H1 (cell line): ENCODE results near the gene SMYD1. TPM values are rescaled to one million over a fixed set of nuclear protein-coding genes. Genes with fewer than 3 reads are reported as not detected.

Experiments used
- CTCF ChIA-PET: fragments of 300-600 bp; sonication (Branson Sonifier 250); formaldehyde crosslinking; loops from one replicate; lab custom pipeline; 2021; ENCODE audit not compliant: partially characterized antibody; lab: Charles Lee
- POLR2A ChIA-PET: fragments of 300-600 bp; sonication (Branson Sonifier 250); formaldehyde crosslinking; loops from one replicate; lab custom pipeline; 2021; ENCODE audit warnings: inconsistent platforms; ENCODE audit not compliant: partially characterized antibody; lab: Charles Lee
- DNase-seq, 2 experiments: peaks; one replicate each; pipeline versions ENCODE4 v3.0.0 to v3.0.0-alpha.2; 2010 to 2022; ENCODE audit warnings: low spot score in 2 of 2, low read depth in 1 of 2, mixed read lengths in 1 of 2
- FAIRE-seq: peaks from 2 replicates; lab custom pipeline; 2011; peaks lifted over from hg19 to GRCh38; lab: Jason Lieb, UNC
- H2AFZ ChIP-seq: 2 replicates; pipeline ENCODE4 v1.8.1; 2012; ENCODE audit warnings: low read length, inconsistent platforms
- H2AK5ac ChIP-seq: 2 replicates; pipeline ENCODE4 v1.6.1; 2013; ENCODE audit warnings: low read depth, low read length
- H2BK120ac ChIP-seq: replicated peaks from 2 replicates; pipeline ENCODE3; 2013; ENCODE audit warnings: low read depth, low read length, inconsistent platforms
- H2BK12ac ChIP-seq: 2 replicates; pipeline ENCODE4 v1.6.1; 2013; ENCODE audit warnings: low read depth, low read length
- H2BK15ac ChIP-seq: 2 replicates; pipeline ENCODE4 v1.6.1; 2013; ENCODE audit warnings: low read length
- H2BK20ac ChIP-seq: 2 replicates; pipeline ENCODE4 v1.6.1; 2013; ENCODE audit warnings: low read length
- H2BK5ac ChIP-seq: 2 replicates; pipeline ENCODE4 v1.6.1; 2013; ENCODE audit warnings: low read depth, low read length
- H3K14ac ChIP-seq: 2 replicates; pipeline ENCODE4 v1.6.1; 2013; ENCODE audit warnings: inconsistent platforms; ENCODE audit not compliant: insufficient read length
- H3K18ac ChIP-seq: 2 replicates; pipeline ENCODE4 v1.6.1; 2013; ENCODE audit warnings: low read length; ENCODE audit errors: extremely low read depth
- H3K23ac ChIP-seq: 2 replicates; pipeline ENCODE4 v1.6.1; 2013; ENCODE audit warnings: inconsistent platforms; ENCODE audit not compliant: insufficient read length
- H3K23me2 ChIP-seq: 2 replicates; pipeline ENCODE4 v1.6.1; 2013; ENCODE audit warnings: low read depth, low read length
- H3K27ac ChIP-seq: 2 replicates; pipeline ENCODE4 v1.6.1; 2011; ENCODE audit warnings: low read depth, low read length, inconsistent platforms
- H3K27me3 ChIP-seq, 4 experiments: replicated peaks in 1 of 4; 1 replicate in 1 of 4; 2 replicates in 3 of 4; pipeline versions ENCODE4 v1.6.1 to v1.8.1; 2011 to 2013; ENCODE audit warnings: low read length in 3 of 4, mild to moderate bottlenecking in 3 of 4, inconsistent platforms in 2 of 4, mixed read lengths in 2 of 4, moderate library complexity in 1 of 4; ENCODE audit not compliant: control insufficient read depth in 3 of 4, insufficient read depth in 3 of 4; ENCODE audit errors: extremely low read depth in 1 of 4
- H3K36me3 ChIP-seq, 4 experiments: 2 replicates each; pipeline versions ENCODE4 v1.6.1 to v1.8.1; 2011 to 2013; ENCODE audit warnings: mild to moderate bottlenecking in 4 of 4, low read length in 3 of 4, moderate library complexity in 2 of 4, control low read depth in 1 of 4, inconsistent platforms in 1 of 4; ENCODE audit not compliant: insufficient read depth in 4 of 4, control insufficient read depth in 2 of 4
- H3K4ac ChIP-seq: replicated peaks from 2 replicates; pipeline ENCODE3; 2013; ENCODE audit warnings: low read length, low read depth, mixed read lengths, inconsistent platforms; ENCODE audit not compliant: insufficient read length
- H3K4me1 ChIP-seq, 4 experiments: replicated peaks in 1 of 4; 1 replicate in 1 of 4; 2 replicates in 3 of 4; pipeline versions ENCODE4 v1.6.1 to v1.8.1; 2011 to 2013; ENCODE audit warnings: low read length in 3 of 4, inconsistent platforms in 2 of 4, mixed read lengths in 1 of 4; ENCODE audit not compliant: insufficient read depth in 4 of 4, control insufficient read depth in 3 of 4
- H3K4me2 ChIP-seq, 2 experiments: 2 replicates each; pipeline versions ENCODE4 v1.6.1 to v1.8.1; 2011 to 2013; ENCODE audit warnings: low read depth in 2 of 2, low read length in 2 of 2, control low read depth in 1 of 2, inconsistent platforms in 1 of 2, mild to moderate bottlenecking in 1 of 2; ENCODE audit not compliant: insufficient read depth in 1 of 2
- H3K4me3 ChIP-seq, 4 experiments: fragments of 200-600, 300-600 bp in 1 of 4; sonication (generic), shearing (Covaris generic), sonication (Bioruptor Twin) in 1 of 4; 2 replicates each; pipeline versions ENCODE4 v1.5.1 to v1.8.1; 2011 to 2016; ENCODE audit warnings: low read length in 4 of 4, low read depth in 3 of 4, control low read depth in 2 of 4, inconsistent platforms in 2 of 4, mild to moderate bottlenecking in 2 of 4, mixed read lengths in 1 of 4, moderate library complexity in 1 of 4; ENCODE audit not compliant: insufficient read depth in 2 of 4; ENCODE audit errors: extremely low read depth in 1 of 4
- H3K56ac ChIP-seq: replicated peaks from 2 replicates; pipeline ENCODE3; 2013; ENCODE audit warnings: low read depth, mild to moderate bottlenecking, mixed read lengths, low read length, inconsistent platforms; ENCODE audit not compliant: insufficient read length
- H3K79me1 ChIP-seq: 2 replicates; pipeline ENCODE4 v1.6.1; 2013; ENCODE audit warnings: low read depth, low read length, control low read depth
- H3K79me2 ChIP-seq, 2 experiments: 2 replicates each; pipeline versions ENCODE4 v1.6.1 to v1.8.1; 2012 to 2013; ENCODE audit warnings: low read length in 2 of 2, mild to moderate bottlenecking in 2 of 2, inconsistent platforms in 1 of 2; ENCODE audit not compliant: insufficient read depth in 2 of 2, control insufficient read depth in 1 of 2
- H3K9ac ChIP-seq, 4 experiments: replicated peaks in 1 of 4; 1 replicate in 1 of 4; 2 replicates in 3 of 4; pipeline versions ENCODE4 v1.6.1 to v1.8.1; 2011 to 2013; ENCODE audit warnings: low read depth in 3 of 4, low read length in 3 of 4, control low read depth in 2 of 4, mild to moderate bottlenecking in 2 of 4, moderate library complexity in 2 of 4, inconsistent platforms in 1 of 4; ENCODE audit errors: extremely low read depth in 1 of 4
- H3K9me3 ChIP-seq, 2 experiments: 2 replicates each; pipeline versions ENCODE4 v1.6.1 to v1.8.1; 2012 to 2013; ENCODE audit warnings: mild to moderate bottlenecking in 2 of 2, moderate library complexity in 2 of 2, control low read depth in 1 of 2, inconsistent platforms in 1 of 2, low read depth in 1 of 2, low read length in 1 of 2, mixed read lengths in 1 of 2; ENCODE audit not compliant: insufficient read depth in 2 of 2
- H4K20me1 ChIP-seq, 2 experiments: replicated peaks in 1 of 2; 2 replicates each; pipeline versions ENCODE3 to v1.8.1; 2011 to 2013; ENCODE audit warnings: inconsistent platforms in 2 of 2, low read length in 2 of 2, mild to moderate bottlenecking in 1 of 2; ENCODE audit not compliant: insufficient read depth in 2 of 2, control insufficient read depth in 1 of 2
- H4K5ac ChIP-seq: 2 replicates; pipeline ENCODE4 v1.6.1; 2013; ENCODE audit warnings: low read length, low read depth, mixed read lengths, inconsistent platforms; ENCODE audit not compliant: insufficient read length
- H4K8ac ChIP-seq: 2 replicates; pipeline ENCODE4 v1.8.0; 2013; ENCODE audit warnings: mild to moderate bottlenecking, moderate library complexity, low read length, inconsistent platforms; ENCODE audit not compliant: insufficient read depth; ENCODE audit errors: extremely low read depth
- H4K91ac ChIP-seq: replicated peaks from 2 replicates; pipeline ENCODE3; 2013; ENCODE audit warnings: low read length, mixed read lengths, inconsistent platforms; ENCODE audit not compliant: insufficient read length
- CHD2 ChIP-seq: IDR thresholded peaks from 2 replicates; pipeline ENCODE4 v1.6.1; 2012; ENCODE audit warnings: low read length, improper control_type of control experiment
- CREB1 ChIP-seq: IDR thresholded peaks from 2 replicates; pipeline ENCODE4 v1.6.1; 2012; ENCODE audit warnings: inconsistent platforms
- CTCF ChIP-seq, 3 experiments: IDR thresholded peaks; 1 replicate in 2 of 3; 2 replicates in 1 of 3; pipeline versions ENCODE4 v1.5.1 to v1.6.1; 2011; ENCODE audit warnings: low read length in 3 of 3, mild to moderate bottlenecking in 3 of 3, inconsistent platforms in 2 of 3, low read depth in 1 of 3, moderate library complexity in 1 of 3; ENCODE audit not compliant: insufficient read depth in 1 of 3; ENCODE audit errors: control extremely low read depth in 1 of 3
- EZH2 ChIP-seq: fragments of 200-600 bp; sonication (generic); IDR thresholded peaks from 2 replicates; pipeline ENCODE4 v1.7.1; 2012; ENCODE audit warnings: low read depth, mild to moderate bottlenecking, moderate library complexity, low read length, inconsistent platforms; ENCODE audit not compliant: severe bottlenecking
- HDAC6 ChIP-seq: IDR thresholded peaks from one replicate; pipeline ENCODE4 v1.7.1; 2012; ENCODE audit warnings: low read depth, mild to moderate bottlenecking, inconsistent platforms, low read length, moderate library complexity
- KDM5A ChIP-seq: fragments of 200-600 bp; IDR thresholded peaks from 2 replicates; pipeline ENCODE4 v1.7.1; 2012; ENCODE audit warnings: mild to moderate bottlenecking, low read length, inconsistent platforms, mixed read lengths
- MAX ChIP-seq: IDR thresholded peaks from 2 replicates; pipeline ENCODE4 v1.6.1; 2012; ENCODE audit warnings: inconsistent platforms
- POLR2AphosphoS5 ChIP-seq: IDR thresholded peaks from 2 replicates; pipeline ENCODE4 v1.6.1; 2011; ENCODE audit warnings: low read depth, low read length
- RBBP5 ChIP-seq: IDR thresholded peaks from 2 replicates; pipeline ENCODE4 v1.7.1; 2012; ENCODE audit warnings: low read depth, mild to moderate bottlenecking, inconsistent platforms, low read length, moderate library complexity, borderline replicate concordance
- SP2 ChIP-seq: IDR thresholded peaks from 2 replicates; pipeline ENCODE4 v1.6.1; 2012; ENCODE audit warnings: mild to moderate bottlenecking, low read length, inconsistent platforms
- SRF ChIP-seq: IDR thresholded peaks from 2 replicates; pipeline ENCODE4 v1.6.1; 2011; ENCODE audit warnings: mild to moderate bottlenecking, low read depth, low read length, moderate library complexity
- TAF7 ChIP-seq: optimal IDR thresholded peaks from 2 replicates; pipeline ENCODE3; 2011; ENCODE audit warnings: low read depth, mild to moderate bottlenecking, inconsistent platforms, low read length, moderate library complexity, borderline replicate concordance
- WGBS, 2 experiments: shearing (Covaris generic) in 1 of 2; methylation state at CpG; one replicate each; pipeline versions ENCODE4 v1.1.6 to v1.1.7; 2013 to 2015; ENCODE audit warnings: low lambda C conversion rate in 2 of 2, mixed read lengths in 2 of 2, inconsistent platforms in 1 of 2, low coverage in 1 of 2, missing lambda C conversion rate in 1 of 2; ENCODE audit not compliant: insufficient replicate concordance in 2 of 2, insufficient coverage in 1 of 2, insufficient read length in 1 of 2; ENCODE audit errors: extremely low coverage in 1 of 2, missing lambda C conversion rate in 1 of 2; 5-methylcytosine and 5-hydroxymethylcytosine counted together
- polyA plus RNA-seq, 7 experiments: library from polyadenylated mRNA; depleted of rRNA in 3 of 7; stranded (reverse) in 5 of 7; unstranded in 2 of 7; fragments of >200 nt in 5 of 7; fragments of 200-250 nt in 2 of 7; gene quantifications; 1 replicate in 5 of 7; 2 replicates in 1 of 7; 4 replicates in 1 of 7; pipeline versions ENCODE4 v1.2.1 to v1.2.3, GENCODE V29; 2011 to 2013; ENCODE audit warnings: missing spikeins in 2 of 7, mixed read lengths in 2 of 7
- total RNA-seq: library from RNA; stranded (reverse); fragmentation: NEBNext Ultra II Directional; extraction: Animal tissue kit (Norgen Biotek cat#: 25700); gene quantifications from 2 replicates; pipeline ENCODE4 v1.2.1, GENCODE V29; 2021

Gene SMYD1
- total and polyA plus RNA-seq, 2 of the 8 experiments (the other 6 are each of a cell fraction or from before 2014, with no cell fraction given), result 0.06 TPM; not detected in 1

GRCh38 chr2:88085099-88085498 is 17.5 kb downstream of the SMYD1 start:
- H3K18ac ChIP-seq, result no peak overlapping the region
- no peak overlapping the region for H2BK15ac ChIP-seq
- FAIRE-seq, result no peak
- no peaks in the 10 kb centered on the region for H3K23me2 ChIP-seq
- H2AK5ac ChIP-seq, result no peak overlapping the region
- no peaks in the 10 kb centered on the region for H3K79me1 ChIP-seq
- WGBS, 2 experiments, result 92% methylated on average over 2 of the region's 2 CpGs; no CpG with 5 or more reads in 1 of the 2 experiments
- no peak overlapping the region for H4K91ac ChIP-seq
- H4K20me1 ChIP-seq, result no peaks in the 10 kb centered on the region
- no peak overlapping the region for H2AFZ ChIP-seq
- no peak overlapping the region for H3K4me2 ChIP-seq
- CTCF ChIA-PET, result interaction anchor here (0.7 to 2.7 kb wide), 2 partner anchors 17 to 24 kb away, joined by 3 to 16 read pairs; no protein-coding TSS in a partner anchor
- no peak overlapping the region; the same call in 1 of the 2 replicates for H2BK20ac ChIP-seq
- no peak overlapping the region for H3K27ac ChIP-seq
- POLR2A ChIA-PET, result no interaction called here
- no peak overlapping the region for H3K23ac ChIP-seq
- no peaks in the 10 kb centered on the region for H3K9me3 ChIP-seq
- H3K4me1 ChIP-seq, result peaks cover 1 to 6% (median 4%) of the 10 kb centered on the region in 4 experiments; a peak in 6 of 7 replicates
- no peak overlapping the region for H3K9ac ChIP-seq
- no peaks in the 10 kb centered on the region for H3K27me3 ChIP-seq
- H3K14ac ChIP-seq, result no peak overlapping the region
- no peak overlapping the region for H3K4me3 ChIP-seq
- no peak overlapping the region for H2BK120ac ChIP-seq
- H4K8ac ChIP-seq, result no peak overlapping the region
- H4K5ac ChIP-seq, result no peak overlapping the region
- H2BK5ac ChIP-seq, result no peak overlapping the region
- DNase-seq, result no peak
- H3K79me2 ChIP-seq, result no peaks in the 10 kb centered on the region
- H3K36me3 ChIP-seq, result no peaks in the 10 kb centered on the region
- no peak overlapping the region for H3K4ac ChIP-seq
- no peak overlapping the region for H3K56ac ChIP-seq
- no peak overlapping the region for H2BK12ac ChIP-seq
- no peak for TF ChIP-seq KDM5A
- no peak for TF ChIP-seq HDAC6
- no peak for TF ChIP-seq CHD2
- no peak; a peak in 1 of 4 replicates for TF ChIP-seq CTCF (IDR thresholded peaks at IDR 0.05; ENCODE audit: control extremely low read depth in 1 of 3, insufficient read depth in 1 of 3, low read depth in 1 of 3, low read length in 3 of 3)
- TF ChIP-seq RBBP5, result no peak
- no peak for TF ChIP-seq SRF
- no peak for TF ChIP-seq MAX
- no peak for TF ChIP-seq CREB1
- TF ChIP-seq EZH2, result no peak
- no peak for TF ChIP-seq TAF7
- no peak for TF ChIP-seq SP2
- TF ChIP-seq POLR2AphosphoS5, result no peak
